SJCRH30 (cell line): ENCODE results near the gene NACAD. TPM values are rescaled to one million over a fixed set of nuclear protein-coding genes. Genes with fewer than 3 reads are reported as not detected.
"Not testable (repeated sequence)": the region's sequence is repeated elsewhere in the genome, so short reads cannot be mapped to it uniquely, and the experiment has no call there.

ENCODE experiments used
- DNase-seq, 2 experiments: peaks; one replicate each; pipeline ENCODE4 v3.0.0-alpha.2; 2015 to 2020
- H3K27ac ChIP-seq: fragments of 250-450 bp; sonication (Bioruptor Pico); 2 replicates; pipeline ENCODE4 v1.5.1; 2020; ENCODE audit warnings: mild to moderate bottlenecking, moderate library complexity
- H3K27me3 ChIP-seq: fragments of 250-450 bp; sonication (Bioruptor Pico); 2 replicates; pipeline ENCODE4 v1.5.1; 2020; ENCODE audit warnings: mild to moderate bottlenecking, moderate library complexity
- H3K36me3 ChIP-seq: fragments of 250-450 bp; sonication (Bioruptor Pico); 2 replicates; pipeline ENCODE4 v1.5.1; 2020; ENCODE audit warnings: mild to moderate bottlenecking, moderate library complexity
- H3K4me1 ChIP-seq: fragments of 250-450 bp; sonication (Bioruptor Pico); 2 replicates; pipeline ENCODE4 v1.5.1; 2020; ENCODE audit warnings: mild to moderate bottlenecking, moderate library complexity
- H3K4me3 ChIP-seq: fragments of 250-450 bp; sonication (Bioruptor Pico); 2 replicates; pipeline ENCODE4 v1.5.1; 2020; ENCODE audit warnings: mild to moderate bottlenecking, moderate library complexity
- H3K9me3 ChIP-seq: fragments of 250-450 bp; sonication (Bioruptor Pico); replicated peaks from 2 replicates; pipeline ENCODE4 v1.5.1; 2020; ENCODE audit warnings: mild to moderate bottlenecking, moderate library complexity
- total RNA-seq: library from RNA; depleted of rRNA; stranded (reverse); fragments of >200 nt; shearing (Covaris generic); gene quantifications from 2 replicates; pipeline ENCODE4 v1.2.3, GENCODE V29; 2014

The NACAD gene
- total RNA-seq, 1 experiment from 2014 or later: 4.8 TPM

GRCh38 chr7:45123913-45124710 lies 35.3 kb upstream of the NACAD start:
- Histone ChIP-seq H3K4me3 (no peak overlapping the region), H3K9me3 (no peaks in the 10 kb centered on the region), H3K4me1 (no peaks in the 10 kb centered on the region), H3K36me3 (no peaks in the 10 kb centered on the region), H3K27ac (no peak overlapping the region), H3K27me3 (peaks cover 4% of the 10 kb centered on the region; the same call in 1 of the 2 replicates)
- no peak for DNase-seq

GRCh38 chr7:45122975-45123860 lies 34.4 kb upstream of the NACAD start:
- Histone ChIP-seq H3K4me1 (no peaks in the 10 kb centered on the region), H3K9me3 (no peaks in the 10 kb centered on the region), H3K27ac (no peak overlapping the region), H3K36me3 (no peaks in the 10 kb centered on the region), H3K4me3 (no peak overlapping the region), H3K27me3 (peaks cover 4% of the 10 kb centered on the region; the same call in 1 of the 2 replicates)
- DNase-seq: no peak

- Histone ChIP-seq H3K36me3 (no peaks in the 10 kb centered on the region), H3K27ac (no peak overlapping the region), H3K27me3 (peaks cover 2% of the 10 kb centered on the region; the same call in 1 of the 2 replicates), H3K4me1 (no peaks in the 10 kb centered on the region), H3K4me3 (no peak overlapping the region), H3K9me3 (no peaks in the 10 kb centered on the region)
- no peak for DNase-seq
Measured at GRCh38 chr7:45119550-45119949, 30.8 kb upstream of the NACAD start.

GRCh38 chr7:45118889-45119331 lies 30.1 kb upstream of the NACAD start:
- Histone ChIP-seq H3K27ac (no peak overlapping the region), H3K27me3 (no peaks in the 10 kb centered on the region), H3K4me1 (no peaks in the 10 kb centered on the region), H3K36me3 (no peaks in the 10 kb centered on the region), H3K9me3 (no peaks in the 10 kb centered on the region), H3K4me3 (no peak overlapping the region)
- no peak for DNase-seq

- Histone ChIP-seq H3K4me1 (no peaks in the 10 kb centered on the region), H3K36me3 (no peaks in the 10 kb centered on the region), H3K27me3 (no peaks in the 10 kb centered on the region), H3K9me3 (no peaks in the 10 kb centered on the region), H3K4me3 (no peak overlapping the region), H3K27ac (no peak overlapping the region)
- DNase-seq: no peak
Measured at GRCh38 chr7:45118292-45118691, 29.5 kb upstream of the NACAD start.

- Histone ChIP-seq H3K27ac (no peak overlapping the region), H3K9me3 (no peaks in the 10 kb centered on the region), H3K27me3 (no peaks in the 10 kb centered on the region), H3K4me3 (no peak overlapping the region), H3K36me3 (no peaks in the 10 kb centered on the region), H3K4me1 (no peaks in the 10 kb centered on the region)
- DNase-seq: no peak
Measured at GRCh38 chr7:45117582-45117981, 28.8 kb upstream of the NACAD start.

- no peak for DNase-seq
- Histone ChIP-seq H3K4me1 (no peaks in the 10 kb centered on the region), H3K4me3 (no peak overlapping the region), H3K9me3 (no peaks in the 10 kb centered on the region), H3K36me3 (no peaks in the 10 kb centered on the region), H3K27me3 (no peaks in the 10 kb centered on the region), H3K27ac (no peak overlapping the region)
Measured at GRCh38 chr7:45116048-45116447, 27.3 kb upstream of the NACAD start.

- Histone ChIP-seq H3K4me3 (no peak overlapping the region), H3K9me3 (no peaks in the 10 kb centered on the region), H3K4me1 (0 out of 2 replicates have a peak, but pooled peaks cover 3% of the 10 kb centered on the region), H3K27me3 (no peaks in the 10 kb centered on the region), H3K36me3 (no peaks in the 10 kb centered on the region), H3K27ac (no peak overlapping the region)
- DNase-seq: no peak
Measured at GRCh38 chr7:45114926-45115325, 26.2 kb upstream of the NACAD start.

GRCh38 chr7:45114257-45114656 lies 25.5 kb upstream of the NACAD start:
- not testable (repeated sequence) for H3K27me3 ChIP-seq, H3K4me1 ChIP-seq, DNase-seq, H3K36me3 ChIP-seq, H3K27ac ChIP-seq, H3K4me3 ChIP-seq, H3K9me3 ChIP-seq

- peaks cover 19% of the 10 kb centered on the region for H3K36me3 ChIP-seq
- 0 out of 2 replicates have a peak, but pooled peaks cover 3% of the 10 kb centered on the region for H3K4me1 ChIP-seq
- H3K27ac ChIP-seq: no peak overlapping the region
- H3K4me3 ChIP-seq: no peak overlapping the region; the same call in 1 of the 2 replicates
- H3K27me3 ChIP-seq: no peaks in the 10 kb centered on the region
- no peak for DNase-seq
- no peaks in the 10 kb centered on the region for H3K9me3 ChIP-seq
Measured at GRCh38 chr7:45112648-45113047, 23.9 kb upstream of the NACAD start.

GRCh38 chr7:45111298-45112223 lies 22.8 kb upstream of the NACAD start, which contains the start of gene TBRG4:
TSS of gene TBRG4 (minus strand) at chr7:45111697. CDS start at chr7:45109237, 2,460 bp downstream.
- 0 out of 2 replicates have a peak, but pooled peaks cover 3% of the 10 kb centered on the region for H3K4me1 ChIP-seq
- H3K4me3 ChIP-seq: peak within 1 kb of the TSS; percentile 80
- no peaks in the 10 kb centered on the region for H3K27me3 ChIP-seq
- peaks cover 30% of the 10 kb centered on the region for H3K36me3 ChIP-seq
- H3K27ac ChIP-seq: peak within 1 kb of the TSS; percentile 74
- peak; percentile 95 to 97 for DNase-seq
- no peaks in the 10 kb centered on the region for H3K9me3 ChIP-seq

GRCh38 chr7:45108863-45109262 lies 20.1 kb upstream of the NACAD start:
- Histone ChIP-seq H3K9me3 (no peaks in the 10 kb centered on the region), H3K36me3 (peaks cover 55% of the 10 kb centered on the region), H3K27me3 (no peaks in the 10 kb centered on the region), H3K27ac (no peak overlapping the region), H3K4me3 (no peak overlapping the region), H3K4me1 (0 out of 2 replicates have a peak, but pooled peaks cover 3% of the 10 kb centered on the region)
- DNase-seq: no peak

- no peak for DNase-seq
- H3K9me3 ChIP-seq: no peaks in the 10 kb centered on the region
- no peaks in the 10 kb centered on the region for H3K27me3 ChIP-seq
- H3K27ac ChIP-seq: no peak overlapping the region
- H3K4me3 ChIP-seq: no peak overlapping the region
- H3K4me1 ChIP-seq: 0 out of 2 replicates have a peak, but pooled peaks cover 3% of the 10 kb centered on the region
- peaks cover 70% of the 10 kb centered on the region for H3K36me3 ChIP-seq
Measured at GRCh38 chr7:45107356-45107755, 18.6 kb upstream of the NACAD start.

- Histone ChIP-seq H3K4me1 (0 out of 2 replicates have a peak, but pooled peaks cover 3% of the 10 kb centered on the region), H3K4me3 (no peak overlapping the region), H3K27me3 (no peaks in the 10 kb centered on the region), H3K27ac (no peak overlapping the region), H3K9me3 (no peaks in the 10 kb centered on the region), H3K36me3 (peaks cover 75% of the 10 kb centered on the region)
- no peak for DNase-seq
Measured at GRCh38 chr7:45106820-45107219, 18.1 kb upstream of the NACAD start.
